WTC11 (cell line): ENCODE measurements around the gene TDP1. TPM values are rescaled to one million over a fixed set of nuclear protein-coding genes. Genes with fewer than 3 reads are reported as not detected.

Experiments used
- ATAC-seq: fragments of 200-7000 bp; cut with Tn5 transposase; 2 replicates; pipeline ENCODE4 v1.10.0; 2021; ENCODE audit warnings: mild to moderate bottlenecking, moderate library complexity
- CTCF ChIA-PET: fragments of 300-600 bp; sonication (Branson Sonifier 250); formaldehyde crosslinking; loops from one replicate; lab custom pipeline; 2021; ENCODE audit warnings: antibody characterized with exemption; lab: Charles Lee
- POLR2A ChIA-PET: fragments of 350-600 bp; sonication (Branson Sonifier 250); formaldehyde crosslinking; loops from one replicate; lab custom pipeline; 2021; ENCODE audit warnings: antibody characterized with exemption; lab: Charles Lee
- DNase-seq: peaks from one replicate; pipeline ENCODE4 v3.0.0; 2021; ENCODE audit warnings: low spot score
- H3K27ac Mint-ChIP-seq: 2 replicates; pipeline ENCODE4 v1.8.0; 2021; ENCODE audit warnings: mixed read lengths
- H3K27me3 Mint-ChIP-seq: 2 replicates; pipeline ENCODE4 v1.8.0; 2021; ENCODE audit warnings: low read depth, mild to moderate bottlenecking, moderate library complexity, mixed read lengths
- H3K36me3 Mint-ChIP-seq: 2 replicates; pipeline ENCODE4 v1.8.0; 2021; ENCODE audit warnings: mixed read lengths
- H3K4me1 Mint-ChIP-seq: 2 replicates; pipeline ENCODE4 v1.8.0; 2022; ENCODE audit warnings: mixed read lengths
- H3K4me3 Mint-ChIP-seq: 2 replicates; pipeline ENCODE4 v1.8.0; 2021; ENCODE audit warnings: mild to moderate bottlenecking, moderate library complexity, mixed read lengths
- H3K9me3 Mint-ChIP-seq: 2 replicates; pipeline ENCODE4 v1.8.0; 2021; ENCODE audit warnings: mixed read lengths
- ARID4B ChIP-seq: sonication (generic); formaldehyde crosslinking; IDR thresholded peaks from 2 replicates; pipeline ENCODE4 v1.8.0; 2023; ENCODE audit warnings: missing genetic modification reagents, mild to moderate bottlenecking, borderline replicate concordance
- ATF1 ChIP-seq: sonication (generic); formaldehyde crosslinking; IDR thresholded peaks from 2 replicates; pipeline ENCODE4 v1.8.1; 2023; ENCODE audit warnings: mild to moderate bottlenecking, moderate library complexity, missing genetic modification reagents
- ATF6 ChIP-seq: sonication (generic); formaldehyde crosslinking; IDR thresholded peaks from 2 replicates; pipeline ENCODE4 v1.8.1; 2023; ENCODE audit warnings: mild to moderate bottlenecking, missing genetic modification reagents
- CDX4 ChIP-seq: fragments of 250-450 bp; sonication (Bioruptor Pico); IDR thresholded peaks from 2 replicates; pipeline ENCODE4 v1.9.0; 2021; ENCODE audit warnings: moderate library complexity, mild to moderate bottlenecking, inconsistent platforms, borderline replicate concordance
- CREB1 ChIP-seq: sonication (generic); formaldehyde crosslinking; IDR thresholded peaks from 2 replicates; pipeline ENCODE4 v1.8.0; 2023; ENCODE audit warnings: mild to moderate bottlenecking, missing genetic modification reagents
- ETV6 ChIP-seq: sonication (generic); formaldehyde crosslinking; IDR thresholded peaks from 2 replicates; pipeline ENCODE4 v1.8.1; 2022; ENCODE audit warnings: mild to moderate bottlenecking, missing genetic modification reagents
- NFYB ChIP-seq: sonication (generic); formaldehyde crosslinking; conservative IDR thresholded peaks from 2 replicates; pipeline ENCODE4 v1.8.0; 2022; ENCODE audit warnings: low read depth, missing genetic modification reagents
- NR3C1 ChIP-seq: sonication (generic); formaldehyde crosslinking; conservative IDR thresholded peaks from 2 replicates; pipeline ENCODE4 v1.8.1; 2023; ENCODE audit warnings: low read depth, mild to moderate bottlenecking, missing genetic modification reagents
- PRDM15 ChIP-seq: sonication (generic); formaldehyde crosslinking; IDR thresholded peaks from 2 replicates; pipeline ENCODE4 v1.8.0; 2022; ENCODE audit warnings: missing genetic modification reagents
- PREB ChIP-seq: sonication (generic); formaldehyde crosslinking; IDR thresholded peaks from 2 replicates; pipeline ENCODE4 v1.8.1; 2022; ENCODE audit warnings: mild to moderate bottlenecking, missing genetic modification reagents, moderate library complexity, borderline replicate concordance
- PRRX2 ChIP-seq: fragments of 250-450 bp; sonication (Bioruptor Pico); IDR thresholded peaks from 2 replicates; pipeline ENCODE4 v1.8.0; 2021; ENCODE audit warnings: mild to moderate bottlenecking
- RELA ChIP-seq: sonication (generic); formaldehyde crosslinking; IDR thresholded peaks from 2 replicates; pipeline ENCODE4 v1.8.1; 2022; ENCODE audit warnings: missing genetic modification reagents, mild to moderate bottlenecking, borderline replicate concordance
- SOX15 ChIP-seq: fragments of 250-450 bp; sonication (Bioruptor Pico); IDR thresholded peaks from 2 replicates; pipeline ENCODE4 v1.9.0; 2021; ENCODE audit warnings: mild to moderate bottlenecking
- SP1 ChIP-seq: sonication (generic); formaldehyde crosslinking; conservative IDR thresholded peaks from 2 replicates; pipeline ENCODE4 v1.8.1; 2022; ENCODE audit warnings: missing genetic modification reagents
- ZNF138 ChIP-seq: sonication (generic); formaldehyde crosslinking; conservative IDR thresholded peaks from 2 replicates; pipeline ENCODE4 v1.8.1; 2022; ENCODE audit warnings: mild to moderate bottlenecking, moderate library complexity, missing genetic modification reagents
- ZNF219 ChIP-seq: sonication (generic); formaldehyde crosslinking; IDR thresholded peaks from 2 replicates; pipeline ENCODE4 v1.8.0; 2023; ENCODE audit warnings: missing genetic modification reagents, mild to moderate bottlenecking, borderline replicate concordance
- ZNF263 ChIP-seq: sonication (generic); formaldehyde crosslinking; IDR thresholded peaks from 2 replicates; pipeline ENCODE4 v1.8.1; 2022; ENCODE audit warnings: low read depth, mild to moderate bottlenecking, moderate library complexity, missing genetic modification reagents
- ZNF512 ChIP-seq: sonication (generic); formaldehyde crosslinking; IDR thresholded peaks from 2 replicates; pipeline ENCODE4 v1.8.1; 2022; ENCODE audit warnings: missing genetic modification reagents, borderline replicate concordance
- total RNA-seq: library from RNA; stranded (reverse); gene quantifications from 3 replicates; pipeline ENCODE4 v1.2.3, GENCODE V29; 2021

The TDP1 gene
- total RNA-seq, 1 experiment from 2014 or later, result 59.8 TPM

- ChIA-PET CTCF (no interaction called here), POLR2A (interaction anchor here (0.6 kb wide), 1 partner anchor 329 kb away, joined by 3 read pairs; no protein-coding TSS in a partner anchor)
- no peaks in the 10 kb centered on the region; the same call in 1 of the 2 replicates for H3K36me3 Mint-ChIP-seq
- DNase-seq (no peak), ATAC-seq (no peak)
- no peak overlapping the region for H3K4me3 Mint-ChIP-seq
- H3K27me3 Mint-ChIP-seq, result no peaks in the 10 kb centered on the region; the same call in 1 of the 2 replicates
- TF ChIP-seq SOX15 (no peak), ARID4B (CRISPR knock-in tag) (no peak), PRRX2 (no peak), ATF6 (no peak), CREB1 (CRISPR knock-in tag) (no peak), ETV6 (no peak), ZNF512 (CRISPR knock-in tag) (no peak), ZNF263 (CRISPR knock-in tag) (no peak), PREB (CRISPR knock-in tag) (no peak), NFYB (CRISPR knock-in tag) (no peak), RELA (CRISPR knock-in tag) (no peak), ZNF138 (CRISPR knock-in tag) (no peak), ZNF219 (no peak), PRDM15 (CRISPR knock-in tag) (no peak), ATF1 (CRISPR knock-in tag) (no peak), SP1 (CRISPR knock-in tag) (no peak), CDX4 (CRISPR knock-in tag) (no peak), NR3C1 (CRISPR knock-in tag) (no peak)
- no peak overlapping the region for H3K27ac Mint-ChIP-seq
- no peaks in the 10 kb centered on the region for H3K9me3 Mint-ChIP-seq
- H3K4me1 Mint-ChIP-seq, result peaks cover 41% of the 10 kb centered on the region
These were observed 49.7 kb upstream of the TDP1 start for GRCh38 chr14:89906000-89906399.
